ENCODE results near the gene CCL27.

The CCL27 gene
- 0 reads per million in 2 donors for total RNA-seq

GRCh38 chr9:34662526-34663302, at the start of gene CCL27:
Gene CCL27 (minus strand): TSS chr9:34662657. CDS start chr9:34662633, 24 bp downstream.
- DNase-seq, result peak in 1 of 5 experiments; percentile 36

GRCh38 chr9:34712140-34712539, 49.7 kb upstream of the CCL27 start:
- no peak for DNase-seq

GRCh38 chr9:34710023-34710422, 47.6 kb upstream of the CCL27 start, which contains the start of gene CCL21:
Gene CCL21 (minus strand): TSS chr9:34710136. CDS start chr9:34710066, 70 bp downstream.
- no peak for DNase-seq

GRCh38 chr9:34709196-34709978, 46.9 kb upstream of the CCL27 start:
- no peak for DNase-seq

GRCh38 chr9:34707130-34707529, 44.7 kb upstream of the CCL27 start:
- no peak for DNase-seq

- DNase-seq, result peak; percentile 48 to 76 (median 66)
These were observed 39.6 kb upstream of the CCL27 start for GRCh38 chr9:34701769-34702736.

- DNase-seq, result peak; percentile 56 to 73 (median 62)
These were observed 38.7 kb upstream of the CCL27 start for GRCh38 chr9:34701023-34701768.

GRCh38 chr9:34694811-34695210, 32.4 kb upstream of the CCL27 start:
- no peak for DNase-seq

- DNase-seq, result no peak
These were observed 31.1 kb upstream of the CCL27 start for GRCh38 chr9:34693560-34693959.

GRCh38 chr9:34691936-34692315, 29.5 kb upstream of the CCL27 start:
- no peak for DNase-seq

- no peak for DNase-seq
These were observed 28.8 kb upstream of the CCL27 start, which contains the start of gene CCL19 for GRCh38 chr9:34690983-34691935. Gene CCL19 (minus strand): TSS chr9:34691276. CDS start chr9:34691139, 137 bp downstream.

- DNase-seq, result no peak
These were observed 27.1 kb upstream of the CCL27 start for GRCh38 chr9:34689512-34689911.

- no peak for DNase-seq
These were observed 26.6 kb upstream of the CCL27 start for GRCh38 chr9:34689116-34689470.

GRCh38 chr9:34688329-34689115, 26.1 kb upstream of the CCL27 start:
- no peak for DNase-seq

GRCh38 chr9:34687276-34688030, 25.0 kb upstream of the CCL27 start:
- no peak for DNase-seq

- DNase-seq, result no peak
These were observed 24.3 kb upstream of the CCL27 start for GRCh38 chr9:34686732-34687131.

GRCh38 chr9:34686231-34686630, 23.8 kb upstream of the CCL27 start:
- DNase-seq, result no peak

GRCh38 chr9:34685591-34685990, 23.1 kb upstream of the CCL27 start:
- no peak for DNase-seq

- DNase-seq, result no peak
These were observed 22.4 kb upstream of the CCL27 start for GRCh38 chr9:34684816-34685215.

Measured in T-helper 2 cell (primary cell).